Measurements from ENCODE around the gene DDX56.

The DDX56 gene

DNA sequence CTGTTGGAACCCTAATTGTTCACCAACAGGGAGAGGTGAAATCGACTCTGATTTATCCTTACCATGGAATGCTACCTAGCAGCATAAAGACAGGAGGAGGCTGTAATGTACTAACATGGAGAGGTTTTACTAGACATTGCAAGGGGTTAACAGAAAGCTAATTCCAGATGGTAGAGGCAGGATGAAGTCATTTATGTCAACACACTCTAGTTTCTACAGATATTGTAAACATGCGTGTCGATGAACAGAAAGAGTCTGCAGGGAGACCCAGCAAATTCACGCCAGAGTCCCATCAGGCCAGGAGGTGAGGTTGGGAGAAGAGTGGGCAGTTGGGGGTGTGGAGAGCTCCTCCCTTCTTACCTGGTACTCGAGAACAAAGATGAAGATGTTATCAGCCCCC, 39.6 kb downstream of the DDX56 start:
- DNase-seq: no peak

DNA sequence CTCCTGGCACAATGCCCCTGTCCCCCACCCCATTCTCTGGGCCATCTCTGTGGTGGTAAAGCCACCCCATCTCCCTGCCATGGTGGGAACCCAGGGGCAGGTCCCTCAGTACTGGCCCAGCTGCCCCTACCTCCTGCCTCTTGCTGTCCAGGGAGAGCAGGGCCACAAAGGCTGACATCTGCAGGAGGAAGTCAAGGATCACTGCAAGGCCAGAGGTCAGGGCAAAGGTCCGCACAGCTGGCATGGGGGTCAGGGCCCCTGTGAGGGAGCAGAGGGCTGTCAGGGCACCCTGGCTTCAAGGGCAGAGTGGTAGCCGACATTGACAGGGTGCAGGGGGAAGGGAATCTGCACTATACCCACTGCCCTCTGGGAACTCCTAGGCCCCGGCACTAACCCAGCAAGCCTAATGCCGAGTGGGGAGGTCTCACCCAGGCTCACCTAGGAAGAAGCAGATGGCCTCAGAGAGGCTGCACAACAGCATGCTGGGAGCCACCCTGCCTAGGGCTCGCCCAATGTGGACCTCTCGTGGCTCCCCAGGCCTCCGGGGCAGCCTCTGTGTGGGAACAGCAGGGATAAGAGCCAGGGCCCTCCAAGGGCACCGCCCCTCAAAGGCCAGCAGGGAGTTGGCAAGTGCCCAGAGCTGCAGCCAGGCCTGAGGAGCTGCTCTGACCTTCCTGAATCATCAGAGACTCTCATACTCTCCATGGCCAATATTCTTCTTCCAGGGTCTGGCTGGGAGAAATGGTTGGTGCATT, 40.2 kb downstream of the DDX56 start:
- no peak for DNase-seq

DNA sequence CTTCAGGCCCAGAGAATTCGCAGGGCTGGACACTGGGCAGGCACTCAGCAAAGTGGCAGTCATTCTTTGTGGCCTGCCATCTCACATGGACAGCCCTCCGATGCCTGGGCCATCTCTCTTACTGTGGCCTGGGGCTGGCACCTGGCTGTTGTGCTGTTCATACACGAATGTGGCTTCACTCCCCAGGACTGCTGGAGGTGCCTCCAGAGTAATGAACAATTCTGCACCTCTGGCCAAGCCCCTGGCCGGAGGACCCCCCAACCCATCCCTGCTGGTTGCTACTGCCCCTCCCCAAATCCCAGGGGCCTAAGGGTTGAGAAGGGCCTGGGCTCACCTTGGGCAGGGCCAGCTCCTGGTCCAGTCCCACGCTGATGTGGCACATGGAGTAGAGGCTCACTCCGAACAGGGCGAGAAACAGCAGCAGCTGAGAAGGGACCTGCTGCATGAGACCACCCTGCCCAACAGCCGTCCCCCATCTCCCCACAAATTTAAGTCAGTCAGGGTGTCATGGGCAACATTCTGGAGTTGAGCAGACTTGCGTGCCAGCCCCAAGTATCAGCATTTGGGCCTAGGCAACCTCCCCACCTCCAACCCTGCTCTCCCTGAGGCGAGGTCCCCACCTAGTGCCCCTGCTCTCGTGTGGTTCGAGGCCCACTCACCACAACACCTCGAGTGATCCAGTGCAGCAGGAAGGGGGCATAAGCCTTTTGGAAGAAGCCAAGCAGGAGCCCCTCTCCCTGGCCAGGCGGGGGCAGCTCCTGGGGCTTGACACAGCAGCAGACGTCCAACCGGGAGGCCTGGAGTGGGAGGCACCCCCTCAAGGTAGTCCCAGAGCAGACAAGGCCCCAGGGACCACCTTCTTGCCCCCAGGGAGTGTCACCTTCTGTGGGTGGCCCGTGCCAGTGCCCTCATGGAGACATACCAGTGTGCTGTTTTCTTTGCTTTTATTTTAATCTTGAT, 42.0 kb downstream of the DDX56 start:
- no peak for DNase-seq

DNA sequence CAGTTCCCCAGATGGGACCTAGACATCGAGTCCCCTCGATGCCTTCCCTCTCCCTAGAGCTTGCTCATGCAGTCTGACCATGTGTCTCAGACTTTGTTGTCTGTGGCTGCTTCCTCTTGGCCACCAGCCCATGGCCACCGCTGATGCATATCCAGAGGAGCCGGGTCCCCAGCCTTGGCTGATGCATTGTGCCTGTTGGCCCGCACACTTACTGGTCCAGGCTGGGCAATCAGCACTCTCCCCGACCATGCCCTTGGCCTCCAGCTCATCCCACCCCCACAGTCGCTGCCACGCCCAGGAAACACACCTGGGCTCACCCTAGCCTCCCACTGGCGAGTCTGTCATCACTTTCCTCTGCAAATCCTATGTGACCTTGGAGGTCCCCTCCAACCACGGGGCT, 42.7 kb downstream of the DDX56 start:
- DNase-seq: no peak

DNA sequence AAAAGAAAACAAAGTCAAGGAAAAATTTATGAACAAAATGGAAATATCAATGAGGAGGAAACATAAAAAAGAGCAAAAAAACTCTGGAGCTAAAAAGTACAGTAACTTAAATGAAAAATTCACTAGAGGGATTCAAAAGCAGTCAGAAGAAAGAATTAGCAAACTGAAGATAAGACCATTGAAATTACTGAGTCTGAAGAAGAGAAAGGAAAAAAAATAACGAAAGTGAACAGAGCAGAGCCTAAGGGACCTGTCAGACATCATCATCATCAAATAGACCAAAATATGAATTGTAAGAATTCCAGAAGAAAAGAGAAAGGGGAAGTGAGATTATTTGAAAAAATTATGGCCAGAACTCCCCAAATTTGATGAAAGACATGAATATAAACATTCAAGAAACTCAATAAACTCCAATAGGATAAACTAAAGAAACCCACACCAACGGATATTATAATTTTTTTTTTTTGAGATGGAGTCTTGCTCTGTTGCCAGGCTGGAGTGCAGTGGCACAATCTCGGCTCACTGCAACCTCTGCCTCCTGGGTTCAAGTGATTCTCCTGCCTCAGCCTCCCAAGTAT, 48.8 kb downstream of the DDX56 start:
- no peak for DNase-seq

DNA sequence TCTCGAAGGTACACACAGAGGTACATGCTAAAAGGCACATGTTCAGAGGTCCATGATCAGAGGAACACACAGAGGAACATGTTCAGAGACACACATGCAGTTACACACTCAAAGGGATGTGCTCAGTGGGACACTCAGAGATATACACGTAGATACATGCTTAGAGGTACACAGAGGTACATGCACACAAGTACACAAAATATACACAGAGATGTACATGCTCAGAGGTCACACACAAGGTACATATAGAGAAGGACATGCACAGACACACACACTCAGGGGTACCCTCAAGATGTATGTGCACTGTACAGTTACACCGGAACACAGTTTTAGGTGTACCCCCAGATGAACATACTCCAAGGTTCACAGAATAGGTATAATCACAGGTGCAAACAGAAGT, 51.4 kb downstream of the DDX56 start:
- no peak for DNase-seq

DNA sequence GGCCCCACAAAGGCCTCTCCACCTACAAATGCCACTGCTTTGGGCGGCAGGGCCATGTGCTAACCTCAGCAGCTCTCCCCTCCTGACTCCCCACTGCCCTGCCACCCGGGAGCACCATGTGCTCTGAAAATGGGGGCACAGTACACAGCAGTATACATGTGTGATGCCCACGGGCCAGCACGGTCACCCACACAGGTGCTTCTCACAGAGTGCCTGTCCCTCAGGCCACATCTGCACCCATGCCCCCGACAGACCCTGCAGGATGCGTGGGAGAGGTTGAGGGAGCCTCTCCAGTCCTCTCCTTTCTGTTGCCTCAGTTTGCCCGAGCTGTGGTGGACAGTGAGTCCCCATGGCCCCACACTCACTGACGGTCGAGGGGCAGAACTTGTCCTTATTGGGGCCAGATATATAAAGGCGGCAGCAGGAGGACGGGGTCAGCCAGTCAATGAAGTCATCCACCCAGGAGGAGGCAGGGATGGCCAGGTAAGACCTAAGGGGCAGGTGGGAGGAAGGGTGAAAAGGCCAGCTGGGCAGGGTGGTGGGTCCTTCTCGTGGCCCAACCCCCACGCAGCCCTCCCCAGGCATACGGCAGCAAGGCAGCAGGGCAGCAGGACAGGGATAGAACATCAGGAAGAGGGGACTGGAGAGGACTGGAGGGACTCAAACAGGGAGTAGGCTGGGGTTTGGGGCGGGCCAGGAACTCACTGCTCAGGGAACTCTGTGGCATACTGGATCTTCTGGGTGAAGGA, 52.2 kb downstream of the DDX56 start:
- no peak for DNase-seq

DNA sequence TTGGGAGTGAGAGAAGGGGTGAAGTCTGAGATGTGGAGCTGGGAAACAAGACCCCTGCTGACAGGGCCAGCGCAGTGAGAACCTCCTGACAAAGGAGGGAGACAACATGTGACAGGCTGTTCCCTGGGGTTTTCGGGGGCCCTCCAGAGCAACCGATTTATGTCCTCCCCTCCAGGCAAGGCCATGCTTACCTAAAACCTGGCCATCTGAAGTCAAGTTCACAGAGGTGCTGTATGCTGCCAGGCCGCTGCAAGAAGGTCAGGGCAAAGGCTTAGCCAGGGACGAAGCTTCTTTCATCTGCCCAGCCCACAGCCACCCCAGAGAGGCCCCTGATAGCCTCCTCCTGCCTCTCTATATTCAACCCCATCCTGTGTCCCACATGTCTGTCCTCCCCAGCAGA, 53.1 kb downstream of the DDX56 start:
- DNase-seq: no peak

DNA sequence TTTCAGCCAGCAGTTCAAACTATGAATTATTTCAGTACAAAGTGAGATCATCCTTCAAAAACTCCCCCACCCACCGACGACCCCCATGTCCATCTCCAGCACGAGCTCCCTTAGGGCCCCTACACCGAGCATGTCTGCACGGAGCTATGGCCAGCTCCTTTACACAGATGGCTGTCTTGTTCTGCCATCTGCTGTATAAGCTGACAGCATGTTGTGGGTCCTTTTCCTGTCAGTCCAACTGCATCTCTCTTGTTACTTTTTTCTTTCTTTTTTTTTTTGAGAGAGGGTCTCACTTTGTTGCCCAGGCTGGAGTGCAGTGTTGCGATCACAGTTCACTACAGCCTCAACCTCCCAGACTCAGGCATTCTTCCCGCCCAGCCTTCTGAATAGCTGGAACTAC, 54.2 kb downstream of the DDX56 start:
- no peak for DNase-seq

DNA sequence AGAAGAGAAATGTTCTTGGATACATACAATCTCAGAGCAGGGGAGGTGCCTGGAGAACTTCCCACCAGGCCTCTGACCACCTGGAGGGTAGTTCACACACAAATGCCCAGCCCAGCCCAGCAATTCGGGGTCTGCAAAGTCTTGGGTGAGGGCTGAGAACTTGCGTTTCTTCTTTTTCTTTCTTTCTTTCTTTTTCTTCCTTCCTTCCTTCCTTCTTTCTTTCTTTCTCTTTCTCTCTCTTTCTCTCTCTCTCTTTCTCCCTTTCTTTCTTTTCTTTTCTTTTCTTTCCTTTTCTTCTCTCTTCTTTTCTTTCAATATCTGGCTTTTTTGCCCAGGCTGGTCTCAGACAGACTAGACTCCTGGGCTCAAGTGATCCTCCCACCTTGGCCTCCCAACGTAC, 54.9 kb downstream of the DDX56 start:
- no peak for DNase-seq

DNA sequence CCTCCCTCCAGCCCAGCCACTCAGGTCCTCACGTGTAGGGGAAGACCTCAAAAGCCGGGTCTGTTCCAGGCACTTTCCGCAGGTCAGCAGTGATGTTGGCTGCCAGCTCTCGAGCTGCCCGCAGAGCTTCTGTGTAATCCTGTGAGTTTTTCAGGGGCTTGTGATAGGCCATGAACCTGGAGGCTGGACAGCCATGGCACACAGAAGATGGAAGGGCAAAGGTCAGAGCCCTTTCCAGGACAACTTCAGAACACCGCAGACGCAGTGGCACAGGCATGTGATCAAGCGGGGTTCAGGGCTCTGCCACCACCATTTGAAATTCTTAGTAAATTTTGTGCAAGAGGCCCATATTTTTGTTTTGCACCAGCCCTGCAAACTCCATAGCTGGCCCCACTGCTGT, 56.5 kb downstream of the DDX56 start:
- no peak for DNase-seq
